Skin of body (tissue), 2 donors: ENCODE data around the gene C11orf16. TPM values are rescaled to one million over a fixed set of nuclear protein-coding genes. Genes with fewer than 3 reads are reported as not detected.
"Not testable (repeated sequence)": the region's sequence is repeated elsewhere in the genome, so short reads cannot be mapped to it uniquely, and the experiment has no call there.

Experiments
- DNase-seq: peaks from one replicate; lab custom pipeline; 2025; lab: John Stamatoyannopoulos, UW
- total RNA-seq: library from RNA; depleted of rRNA; stranded (reverse); fragments of >200 nt; gene quantifications from one replicate; pipeline ENCODE4 v1.2.3, GENCODE V29; 2014

The C11orf16 gene
- total RNA-seq, 1 donor from 2014 or later, result not detected

DNA sequence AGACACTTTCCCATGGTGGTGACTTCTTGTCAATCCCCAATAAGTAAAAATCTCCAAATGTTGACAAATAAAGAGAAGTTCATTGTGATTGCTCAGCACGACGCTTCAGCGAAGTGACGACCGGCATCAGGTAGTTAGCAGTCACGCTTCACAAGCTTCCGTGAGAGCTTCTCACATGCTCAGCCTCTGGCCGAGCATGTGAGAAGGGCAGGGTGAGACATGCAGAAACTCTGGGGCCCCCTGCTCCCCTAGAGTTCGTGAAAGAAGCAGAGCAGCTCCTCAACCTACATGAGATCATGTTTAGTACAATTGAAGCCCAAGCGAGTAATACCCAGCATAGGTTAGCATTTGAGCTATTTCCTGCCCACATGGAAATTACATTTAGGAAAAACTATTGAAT, 4.4 kb upstream of the C11orf16 start:
- no peak for DNase-seq

- not testable (repeated sequence) for DNase-seq
Measured at GRCh38 chr11:8935789-8936188, 3.0 kb upstream of the C11orf16 start.

DNA sequence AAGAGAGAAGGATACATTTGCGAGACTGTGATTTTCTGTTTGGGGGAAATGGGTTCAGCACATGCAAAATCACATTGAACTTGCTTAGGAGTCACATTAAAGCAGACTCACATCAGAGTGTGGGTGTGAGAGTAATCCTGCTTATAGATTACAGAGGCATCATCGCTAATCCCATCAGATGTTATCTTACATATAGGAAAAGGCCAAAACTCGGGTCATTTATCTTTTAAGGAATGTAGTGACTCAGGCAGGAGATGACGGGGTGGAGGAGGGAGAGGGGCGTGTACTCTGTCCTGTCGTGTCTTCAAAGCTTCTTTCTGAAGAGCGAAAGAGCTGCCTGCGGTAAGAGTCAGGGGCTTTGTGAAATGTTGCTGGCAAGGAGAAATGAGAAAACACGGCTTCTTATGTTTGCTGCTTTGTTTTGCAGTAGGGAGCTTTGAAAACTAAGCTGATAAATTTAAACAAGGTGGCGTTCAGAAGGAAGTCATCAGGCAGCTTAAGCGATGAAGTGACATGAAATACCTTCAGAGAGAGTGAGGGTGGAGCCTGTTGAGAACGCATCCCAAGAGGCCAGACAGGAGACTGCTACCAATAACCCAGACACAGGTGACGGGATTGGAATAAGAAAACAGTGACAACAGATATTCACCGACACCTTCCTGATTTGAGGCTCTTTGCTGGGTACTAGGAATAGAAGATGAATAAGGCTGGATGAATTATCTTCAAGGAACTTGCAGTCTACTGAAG, 2.2 kb upstream of the C11orf16 start:
- DNase-seq, result no peak

DNA sequence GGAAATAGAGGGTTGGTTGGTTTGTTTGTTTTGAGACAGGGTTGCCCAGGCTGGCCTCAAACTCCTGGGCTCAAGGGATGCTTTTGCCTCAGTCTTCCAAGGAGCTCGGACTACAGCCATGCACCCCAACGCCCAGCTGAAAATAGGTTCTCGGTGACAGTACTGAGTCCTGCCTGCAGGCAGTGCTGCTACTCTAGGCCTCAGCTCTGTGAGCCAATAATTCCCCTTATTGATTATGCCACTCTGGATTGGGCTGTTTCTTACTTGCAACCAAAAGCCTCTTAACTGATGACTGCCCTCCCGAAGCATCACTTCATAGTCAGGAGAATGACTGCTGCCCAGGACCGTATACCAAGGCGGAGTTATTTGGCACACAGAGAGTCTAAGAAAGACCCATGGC, 1.2 kb upstream of the C11orf16 start:
- no peak for DNase-seq

- no peak for DNase-seq
Measured at GRCh38 chr11:8930456-8931175, 2.1 kb downstream of the C11orf16 start.

DNA sequence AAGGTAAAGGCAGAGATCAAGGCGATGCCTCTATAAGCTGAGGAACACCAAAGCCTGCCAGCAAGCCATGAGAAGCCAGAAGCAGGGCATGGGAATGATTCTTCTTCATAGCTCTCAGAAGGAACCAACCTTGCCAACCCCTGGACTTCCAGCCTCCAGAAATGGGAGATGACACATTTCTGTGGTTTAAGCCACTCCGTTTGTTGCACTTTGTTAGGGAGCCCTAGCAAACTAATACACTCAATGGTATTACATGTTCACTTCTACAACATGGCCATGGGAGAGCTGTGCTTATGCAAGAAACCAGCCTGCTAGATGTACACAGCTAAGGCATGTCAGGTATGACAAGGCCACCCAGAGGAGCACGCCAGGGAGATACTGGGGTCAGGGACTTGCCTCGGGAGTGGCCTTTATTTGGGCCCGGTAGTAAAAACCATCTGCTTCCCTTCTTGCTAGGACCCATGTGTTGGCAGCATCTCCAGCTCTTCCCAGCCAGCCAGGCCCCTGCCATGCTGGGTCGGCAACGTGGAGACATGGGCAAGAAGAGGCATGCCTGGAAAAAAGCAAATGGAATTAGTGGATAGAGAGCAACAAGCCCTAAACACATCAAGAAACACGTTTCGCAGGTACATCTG, 3.6 kb downstream of the C11orf16 start:
- no peak for DNase-seq

DNA sequence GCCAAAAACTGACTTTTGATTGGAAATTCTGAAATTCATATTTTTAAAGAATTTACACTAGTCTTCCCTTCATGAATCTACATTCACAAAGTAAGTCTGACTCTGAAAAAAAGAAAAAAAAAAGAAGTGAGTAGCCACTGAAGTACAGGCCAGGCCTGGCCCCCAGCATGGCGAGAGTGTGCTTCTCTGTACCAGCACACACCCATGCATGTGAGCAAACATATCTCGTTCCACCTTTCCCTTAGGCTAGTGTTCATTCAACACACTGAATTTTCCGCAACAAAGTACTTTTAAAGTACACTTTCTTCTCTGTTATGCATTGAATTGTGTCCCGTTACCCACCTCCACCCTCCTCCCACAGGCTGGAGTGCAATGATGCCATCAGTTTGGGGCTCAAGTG, 4.5 kb downstream of the C11orf16 start:
- DNase-seq, result no peak

DNA sequence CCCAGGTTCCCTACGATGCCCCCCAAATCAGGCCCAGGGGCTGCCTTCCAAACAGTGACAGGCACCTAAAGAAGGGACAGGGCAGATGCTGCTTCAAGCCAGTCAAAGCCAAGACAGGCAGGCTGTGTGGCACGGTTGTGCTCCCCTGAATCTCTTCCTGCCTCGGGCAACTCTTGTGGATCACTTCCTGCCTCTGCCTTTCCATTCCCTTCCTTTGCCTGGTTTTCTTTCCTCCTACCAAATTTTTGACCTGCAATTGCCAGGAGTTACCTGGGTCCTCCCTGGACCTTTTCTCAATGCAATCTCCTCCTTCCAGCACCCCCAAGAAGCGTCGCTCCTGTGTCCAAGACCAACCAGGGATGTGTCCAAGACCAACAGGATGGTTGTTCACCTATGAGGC, 5.5 kb downstream of the C11orf16 start:
- no peak for DNase-seq

GRCh38 chr11:8926236-8926635, 6.5 kb downstream of the C11orf16 start:
- DNase-seq, result no peak

DNA sequence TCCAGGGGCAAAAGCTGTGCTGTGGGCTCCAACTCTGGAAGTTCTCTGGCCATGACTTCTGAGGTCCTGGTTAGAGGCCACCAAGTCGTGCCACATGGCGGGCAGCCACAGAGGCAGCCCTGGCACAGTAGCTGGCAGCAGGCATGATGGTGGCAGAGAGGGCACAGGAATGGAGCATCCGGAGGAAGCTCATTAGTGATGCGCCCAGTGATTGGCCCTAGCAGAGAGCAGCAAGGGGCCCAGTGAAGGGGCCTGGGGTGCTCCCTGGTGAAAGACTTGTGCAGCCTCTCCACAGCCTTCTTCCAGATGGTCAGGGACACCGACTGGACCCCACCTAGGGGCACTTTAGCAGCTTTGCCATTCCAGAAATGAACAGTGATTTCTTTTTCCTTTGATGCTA, 7.0 kb downstream of the C11orf16 start:
- no peak for DNase-seq

GRCh38 chr11:8922691-8923090, 10.1 kb downstream of the C11orf16 start:
- DNase-seq, result no peak

DNA sequence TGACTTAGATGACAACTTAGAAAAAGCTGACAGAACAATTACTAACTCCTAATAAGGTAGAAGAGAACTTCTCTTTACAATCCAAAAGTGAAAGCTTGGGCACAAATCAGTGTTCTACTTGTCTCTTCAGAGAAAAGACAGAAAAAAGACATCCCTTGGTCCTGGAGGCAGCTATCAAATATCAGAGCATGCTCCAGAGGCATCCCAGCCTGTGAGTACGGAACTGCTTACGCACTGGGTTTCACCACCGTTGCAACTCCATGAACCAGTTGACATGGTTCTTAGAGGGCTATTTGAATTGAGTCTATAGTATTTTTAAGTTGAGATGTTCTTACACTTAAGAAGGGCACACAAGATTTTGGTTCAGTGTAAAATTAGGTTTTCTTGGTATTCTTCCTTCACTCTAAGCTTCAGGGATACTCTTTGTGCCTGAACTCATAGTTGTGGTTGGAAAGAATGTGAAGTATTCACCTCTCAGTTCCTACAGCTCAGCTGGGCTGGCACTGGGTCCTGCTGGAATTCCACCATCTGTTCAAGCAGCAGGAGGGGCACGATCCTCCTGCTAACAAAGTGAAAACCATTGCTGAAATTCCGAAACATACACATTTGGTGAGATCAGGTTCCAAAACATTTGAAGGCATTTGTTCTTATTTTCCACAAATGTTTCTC, 15.5 kb downstream of the C11orf16 start:
- peak; percentile 59 for DNase-seq

- no peak for DNase-seq
Measured at GRCh38 chr11:8914661-8915018, 18.1 kb downstream of the C11orf16 start.

DNA sequence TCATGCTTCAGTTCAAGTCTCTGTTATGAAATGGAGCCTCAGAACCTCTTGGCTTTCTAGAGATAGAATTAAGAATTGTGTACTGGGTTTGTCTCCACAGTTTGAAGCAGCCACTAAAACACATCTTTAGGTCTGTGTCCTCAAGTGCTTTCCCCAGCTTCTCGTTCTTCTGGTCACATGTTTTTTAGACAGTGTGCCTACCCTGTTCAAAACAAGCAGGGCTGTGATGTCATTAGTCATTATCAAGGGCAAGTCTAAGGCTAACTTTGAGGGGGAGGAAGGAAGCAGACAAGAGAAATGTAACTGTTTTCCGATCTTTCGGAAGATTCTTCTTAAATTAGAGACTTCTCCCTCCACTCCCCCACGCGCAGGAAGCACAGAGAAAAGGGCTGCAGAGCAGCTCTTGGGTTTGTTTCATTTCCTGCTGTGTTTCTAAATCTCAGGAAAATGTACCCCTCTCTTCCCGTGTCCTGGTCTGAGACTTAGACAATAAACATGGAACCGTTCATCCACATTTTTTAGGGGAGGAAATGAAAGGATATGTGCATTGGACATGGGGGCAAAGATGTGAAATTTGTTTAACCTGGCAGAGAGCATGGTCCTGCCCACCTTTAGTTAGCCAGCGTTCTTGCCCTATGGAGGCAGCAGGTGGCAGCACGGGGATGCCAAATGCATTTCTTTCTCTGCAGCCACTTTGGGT, 18.6 kb downstream of the C11orf16 start:
- DNase-seq, result no peak

DNA sequence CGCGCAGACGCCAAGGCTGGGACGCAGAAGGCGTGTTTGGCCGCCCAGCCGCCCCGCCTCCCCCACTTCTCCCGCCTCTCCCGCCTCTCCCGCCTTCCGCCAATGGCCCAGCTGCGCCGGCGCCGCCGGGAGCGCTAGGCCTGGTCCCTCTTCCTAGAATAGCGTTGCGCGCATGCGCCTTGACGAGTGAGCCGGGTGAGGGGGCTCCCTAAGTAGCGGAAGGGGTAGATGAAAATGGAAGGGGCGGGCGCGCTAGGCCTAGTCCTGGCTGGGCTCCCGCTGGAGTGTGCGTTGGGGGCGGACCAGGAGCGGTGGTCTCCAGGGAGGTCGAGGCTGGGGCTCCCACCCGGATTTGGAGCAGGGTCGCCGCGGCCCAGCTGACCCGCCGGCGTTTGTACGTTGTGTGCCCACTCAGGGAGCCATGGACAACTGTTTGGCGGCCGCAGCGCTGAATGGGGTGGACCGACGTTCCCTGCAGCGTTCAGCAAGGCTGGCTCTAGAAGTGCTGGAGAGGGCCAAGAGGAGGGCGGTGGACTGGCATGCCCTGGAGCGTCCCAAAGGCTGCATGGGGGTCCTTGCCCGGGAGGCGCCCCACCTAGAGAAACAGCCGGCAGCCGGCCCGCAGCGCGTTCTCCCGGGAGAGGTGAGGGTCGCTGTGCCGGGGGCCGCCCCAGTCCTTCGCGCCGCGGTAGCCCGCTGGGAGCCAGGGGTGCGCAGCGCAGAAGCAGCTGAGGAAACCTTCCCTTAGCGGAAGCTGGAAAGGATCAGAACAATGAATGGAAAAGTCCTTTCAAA, 21.5 kb downstream of the C11orf16 start, which contains the start of gene AKIP1:
Gene AKIP1, plus strand, starts transcription at position 161 of the 795 bp plus-strand sequence. Its CDS starts 261 bp downstream, at position 422.
- DNase-seq, result peak; percentile 96

DNA sequence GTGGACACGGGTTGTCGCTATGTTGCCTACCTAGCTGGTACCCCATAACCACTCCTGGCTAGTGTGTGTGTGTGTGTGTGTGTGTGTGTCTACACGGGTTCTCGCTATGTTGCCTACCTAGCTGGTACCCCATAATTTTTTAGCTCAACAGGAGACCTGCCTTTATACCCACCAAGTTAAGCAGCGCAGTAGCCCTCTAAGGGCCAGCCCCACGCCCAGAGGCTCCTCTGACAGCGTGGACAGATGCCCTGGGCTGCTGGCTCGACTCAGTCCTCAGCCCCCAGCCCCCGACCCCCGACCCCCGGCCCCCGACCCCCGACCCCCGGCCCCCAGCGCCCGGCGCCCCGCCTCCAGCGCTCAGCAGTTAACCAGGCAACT, 22.1 kb downstream of the C11orf16 start:
- DNase-seq, result no peak

GRCh38 chr11:8908099-8908498, 24.6 kb downstream of the C11orf16 start:
- DNase-seq, result no peak

GRCh38 chr11:8907116-8907515, 25.6 kb downstream of the C11orf16 start:
- DNase-seq, result no peak

DNA sequence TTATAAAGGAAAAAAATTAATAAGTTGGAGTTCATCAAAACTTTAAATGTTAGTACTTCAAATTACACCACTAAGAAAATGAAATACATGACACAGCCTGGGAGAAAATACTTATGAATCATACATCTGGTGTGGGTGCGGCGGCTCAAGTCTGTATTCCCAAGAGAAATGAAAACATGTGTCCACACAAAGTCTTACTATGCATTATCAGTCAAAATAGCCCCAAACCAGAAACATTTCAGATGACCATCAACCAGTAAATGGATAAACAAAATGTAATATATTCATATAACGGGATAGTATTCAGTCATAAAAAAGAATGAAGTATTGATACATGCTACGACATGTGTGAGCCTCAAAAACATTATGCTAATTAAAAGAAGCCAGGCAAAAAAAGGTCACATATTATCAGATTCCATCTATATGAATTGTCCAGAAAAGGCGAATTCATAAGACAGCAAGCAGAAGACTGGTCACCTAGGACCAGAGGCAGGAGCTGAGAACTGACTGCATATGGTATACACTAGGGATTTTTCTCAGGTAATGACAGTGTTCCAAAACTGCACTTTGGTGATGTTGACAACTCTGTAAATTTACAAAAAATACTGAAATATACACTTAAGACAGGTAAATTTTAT, 27.1 kb downstream of the C11orf16 start:
- no peak for DNase-seq
